Panc1 (cell line): Measurements from ENCODE around the gene PPP1R14B. TPM values are rescaled to one million over a fixed set of nuclear protein-coding genes. Genes with fewer than 3 reads are reported as not detected.
A peak's percentile ranks its signal among the peaks of the same experiment; 100 is the strongest.

Source experiments
- ATAC-seq: fragments of 200-7000 bp; cut with Tn5 transposase; 2 replicates; pipeline ENCODE4 v1.9.1; 2020; ENCODE audit warnings: mild to moderate bottlenecking, moderate library complexity
- BruUV-seq: library from RNA; stranded (reverse); fragments of 400-500 nt; replicated peaks from 2 replicates; lab custom pipeline; 2021; lab: Mats Ljungman, UMichigan
- CTCF ChIA-PET: fragments of 300-600 bp; sonication (Branson Sonifier 250); formaldehyde crosslinking; loops from one replicate; lab custom pipeline; 2022; ENCODE audit warnings: antibody characterized with exemption; lab: Charles Lee
- POLR2A ChIA-PET: fragments of 300-600 bp; sonication (Branson Sonifier 250); formaldehyde crosslinking; loops from one replicate; lab custom pipeline; 2022; ENCODE audit warnings: antibody characterized with exemption; lab: Charles Lee
- DNase-seq: peaks from one replicate; pipeline ENCODE4 v3.0.0-alpha.2; 2010; ENCODE audit warnings: low read depth, low spot score
- H3K27ac ChIP-seq: 2 replicates; pipeline ENCODE4 v1.5.1; 2011; ENCODE audit warnings: mild to moderate bottlenecking, low read length, inconsistent platforms
- H3K27me3 ChIP-seq: fragments of 200-500 bp; sonication (Bioruptor generic); 2 replicates; pipeline ENCODE4 v1.6.0; 2014; ENCODE audit warnings: low read length, inconsistent platforms; ENCODE audit not compliant: control insufficient read depth, insufficient read depth
- H3K36me3 ChIP-seq: fragments of 200-500 bp; sonication (Bioruptor generic); 2 replicates; pipeline ENCODE4 v1.5.1; 2014; ENCODE audit warnings: inconsistent platforms, mild to moderate bottlenecking, low read length, moderate library complexity; ENCODE audit not compliant: control insufficient read depth, insufficient read depth
- H3K4me1 ChIP-seq: 2 replicates; pipeline ENCODE4 v1.5.1; 2011; ENCODE audit warnings: inconsistent platforms, mild to moderate bottlenecking, low read length, moderate library complexity; ENCODE audit not compliant: control insufficient read depth, insufficient read depth
- H3K4me3 ChIP-seq, 2 experiments: 2 replicates each; pipeline ENCODE4 v1.5.1; 2011 to 2012; ENCODE audit warnings: low read depth in 2 of 2, low read length in 2 of 2, mild to moderate bottlenecking in 2 of 2, inconsistent platforms in 1 of 2, moderate library complexity in 1 of 2
- H3K9me3 ChIP-seq: fragments of 200-500 bp; sonication (Bioruptor generic); 2 replicates; pipeline ENCODE4 v1.5.1; 2014; ENCODE audit warnings: low read depth, mild to moderate bottlenecking, inconsistent platforms, low read length, moderate library complexity; ENCODE audit not compliant: control insufficient read depth, insufficient read depth
- POLR2AphosphoS5 ChIP-seq: IDR thresholded peaks from 2 replicates; pipeline ENCODE4 v1.6.1; 2012; ENCODE audit warnings: mild to moderate bottlenecking, low read depth, low read length, moderate library complexity
- SIN3A ChIP-seq: IDR thresholded peaks from 2 replicates; pipeline ENCODE4 v1.6.1; 2012; ENCODE audit warnings: low read depth, mild to moderate bottlenecking, low read length, moderate library complexity, borderline replicate concordance; ENCODE audit not compliant: insufficient read depth
- TCF7L2 ChIP-seq: IDR thresholded peaks from 2 replicates; pipeline ENCODE4 v1.6.1; 2011; ENCODE audit warnings: mild to moderate bottlenecking, low read depth, low read length, inconsistent platforms
- in situ Hi-C: cut with HindIII; loops from 2 replicates; pipeline ENCODE4 v1.10.0; 2016; ENCODE audit warnings: low sequenced_read_pairs, low pct_unique_long_range_greater_than_20kb
- intact Hi-C: fragments of 100-400 bp; cut with micrococcal nuclease; formaldehyde crosslinking; loops from one replicate; pipeline ENCODE4 v1.10.0; 2022; ENCODE audit not compliant: unreplicated experiment
- total RNA-seq: library from RNA; stranded (reverse); gene quantifications from one replicate; pipeline ENCODE4 v1.2.1, GENCODE V29; 2021; ENCODE audit not compliant: unreplicated experiment
- TF ChIP-seq, protein P1 (sequence below), 2 experiments: IDR thresholded peaks; 2 replicates each; pipeline ENCODE4 v1.6.1; 2011 to 2012; ENCODE audit warnings: low read depth in 2 of 2, control low read depth in 1 of 2, low read length in 1 of 2, mild to moderate bottlenecking in 1 of 2, moderate library complexity in 1 of 2; ENCODE audit not compliant: insufficient read depth in 1 of 2
- TF ChIP-seq, protein P2 (sequence below): fragments of 450-650 bp; IDR thresholded peaks from 2 replicates; pipeline ENCODE4 v1.5.1; 2017; ENCODE audit warnings: mild to moderate bottlenecking

Gene PPP1R14B
- total RNA-seq, 1 experiment from 2014 or later: 261 TPM

DNA sequence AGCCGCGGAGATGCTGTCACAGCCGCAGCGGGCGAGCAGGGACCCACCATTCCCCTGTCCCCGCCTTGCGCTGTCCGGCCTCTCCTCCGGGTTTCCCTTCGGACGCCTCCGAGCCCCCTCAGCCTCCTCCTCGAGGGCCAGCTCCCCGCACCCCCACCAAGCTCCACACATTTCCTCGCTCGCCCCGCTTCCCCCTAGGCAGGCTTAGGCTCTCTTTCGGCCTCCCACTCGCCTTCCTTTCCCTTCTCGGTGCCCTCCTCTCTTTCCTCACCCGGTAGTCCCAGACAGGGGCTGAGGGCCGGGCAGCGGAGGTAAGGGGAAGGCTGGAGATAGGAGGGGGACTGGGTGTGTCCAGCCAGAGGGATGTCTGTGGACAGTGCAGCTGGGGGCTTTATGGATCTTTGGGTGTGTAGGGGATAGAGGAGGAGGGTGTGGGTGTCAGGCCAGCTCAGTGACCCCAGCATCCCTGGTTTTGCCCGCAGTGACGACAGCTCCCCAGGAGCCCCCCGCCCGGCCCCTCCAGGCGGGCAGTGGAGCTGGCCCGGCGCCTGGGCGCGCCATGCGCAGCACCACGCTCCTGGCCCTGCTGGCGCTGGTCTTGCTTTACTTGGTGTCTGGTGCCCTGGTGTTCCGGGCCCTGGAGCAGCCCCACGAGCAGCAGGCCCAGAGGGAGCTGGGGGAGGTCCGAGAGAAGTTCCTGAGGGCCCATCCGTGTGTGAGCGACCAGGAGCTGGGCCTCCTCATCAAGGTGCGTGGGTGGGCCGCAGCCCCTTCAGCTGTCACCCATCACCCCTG, 45.9 kb upstream of the PPP1R14B start:
- DNase-seq (no peak), ATAC-seq (no peak)
- Histone ChIP-seq H3K4me3 (peak overlapping the region in 1 of 2 experiments; percentile 37; a peak in 1 of 4 replicates), H3K4me1 (0 out of 2 replicates have a peak, but pooled peaks cover 6% of the 10 kb centered on the region), H3K27me3 (no peaks in the 10 kb centered on the region; the same call in none of the 2 replicates), H3K9me3 (no peaks in the 10 kb centered on the region), H3K27ac (no peak overlapping the region), H3K36me3 (no peaks in the 10 kb centered on the region)
- CTCF ChIA-PET: interaction anchor here (0.6 to 1.4 kb wide), 3 partner anchors 9 to 57 kb away, joined by 3 to 6 read pairs (median 3); no protein-coding TSS in a partner anchor
- intact Hi-C loops (no loop called here), in situ Hi-C loops (no loop called here)
- TF ChIP-seq, protein P1, sequence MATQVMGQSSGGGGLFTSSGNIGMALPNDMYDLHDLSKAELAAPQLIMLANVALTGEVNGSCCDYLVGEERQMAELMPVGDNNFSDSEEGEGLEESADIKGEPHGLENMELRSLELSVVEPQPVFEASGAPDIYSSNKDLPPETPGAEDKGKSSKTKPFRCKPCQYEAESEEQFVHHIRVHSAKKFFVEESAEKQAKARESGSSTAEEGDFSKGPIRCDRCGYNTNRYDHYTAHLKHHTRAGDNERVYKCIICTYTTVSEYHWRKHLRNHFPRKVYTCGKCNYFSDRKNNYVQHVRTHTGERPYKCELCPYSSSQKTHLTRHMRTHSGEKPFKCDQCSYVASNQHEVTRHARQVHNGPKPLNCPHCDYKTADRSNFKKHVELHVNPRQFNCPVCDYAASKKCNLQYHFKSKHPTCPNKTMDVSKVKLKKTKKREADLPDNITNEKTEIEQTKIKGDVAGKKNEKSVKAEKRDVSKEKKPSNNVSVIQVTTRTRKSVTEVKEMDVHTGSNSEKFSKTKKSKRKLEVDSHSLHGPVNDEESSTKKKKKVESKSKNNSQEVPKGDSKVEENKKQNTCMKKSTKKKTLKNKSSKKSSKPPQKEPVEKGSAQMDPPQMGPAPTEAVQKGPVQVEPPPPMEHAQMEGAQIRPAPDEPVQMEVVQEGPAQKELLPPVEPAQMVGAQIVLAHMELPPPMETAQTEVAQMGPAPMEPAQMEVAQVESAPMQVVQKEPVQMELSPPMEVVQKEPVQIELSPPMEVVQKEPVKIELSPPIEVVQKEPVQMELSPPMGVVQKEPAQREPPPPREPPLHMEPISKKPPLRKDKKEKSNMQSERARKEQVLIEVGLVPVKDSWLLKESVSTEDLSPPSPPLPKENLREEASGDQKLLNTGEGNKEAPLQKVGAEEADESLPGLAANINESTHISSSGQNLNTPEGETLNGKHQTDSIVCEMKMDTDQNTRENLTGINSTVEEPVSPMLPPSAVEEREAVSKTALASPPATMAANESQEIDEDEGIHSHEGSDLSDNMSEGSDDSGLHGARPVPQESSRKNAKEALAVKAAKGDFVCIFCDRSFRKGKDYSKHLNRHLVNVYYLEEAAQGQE (IDR thresholded peaks at IDR 0.05; ENCODE audit: insufficient read depth in 1 of 2, low read depth in 2 of 2, low read length in 1 of 2): no peak
- TF ChIP-seq, protein P2, sequence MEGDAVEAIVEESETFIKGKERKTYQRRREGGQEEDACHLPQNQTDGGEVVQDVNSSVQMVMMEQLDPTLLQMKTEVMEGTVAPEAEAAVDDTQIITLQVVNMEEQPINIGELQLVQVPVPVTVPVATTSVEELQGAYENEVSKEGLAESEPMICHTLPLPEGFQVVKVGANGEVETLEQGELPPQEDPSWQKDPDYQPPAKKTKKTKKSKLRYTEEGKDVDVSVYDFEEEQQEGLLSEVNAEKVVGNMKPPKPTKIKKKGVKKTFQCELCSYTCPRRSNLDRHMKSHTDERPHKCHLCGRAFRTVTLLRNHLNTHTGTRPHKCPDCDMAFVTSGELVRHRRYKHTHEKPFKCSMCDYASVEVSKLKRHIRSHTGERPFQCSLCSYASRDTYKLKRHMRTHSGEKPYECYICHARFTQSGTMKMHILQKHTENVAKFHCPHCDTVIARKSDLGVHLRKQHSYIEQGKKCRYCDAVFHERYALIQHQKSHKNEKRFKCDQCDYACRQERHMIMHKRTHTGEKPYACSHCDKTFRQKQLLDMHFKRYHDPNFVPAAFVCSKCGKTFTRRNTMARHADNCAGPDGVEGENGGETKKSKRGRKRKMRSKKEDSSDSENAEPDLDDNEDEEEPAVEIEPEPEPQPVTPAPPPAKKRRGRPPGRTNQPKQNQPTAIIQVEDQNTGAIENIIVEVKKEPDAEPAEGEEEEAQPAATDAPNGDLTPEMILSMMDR: no peak
- TF ChIP-seq SIN3A: no peak
- no peak for TF ChIP-seq TCF7L2
- TF ChIP-seq POLR2AphosphoS5: no peak
- POLR2A ChIA-PET: no interaction called here
- BruUV-seq: no TSS peak

DNA sequence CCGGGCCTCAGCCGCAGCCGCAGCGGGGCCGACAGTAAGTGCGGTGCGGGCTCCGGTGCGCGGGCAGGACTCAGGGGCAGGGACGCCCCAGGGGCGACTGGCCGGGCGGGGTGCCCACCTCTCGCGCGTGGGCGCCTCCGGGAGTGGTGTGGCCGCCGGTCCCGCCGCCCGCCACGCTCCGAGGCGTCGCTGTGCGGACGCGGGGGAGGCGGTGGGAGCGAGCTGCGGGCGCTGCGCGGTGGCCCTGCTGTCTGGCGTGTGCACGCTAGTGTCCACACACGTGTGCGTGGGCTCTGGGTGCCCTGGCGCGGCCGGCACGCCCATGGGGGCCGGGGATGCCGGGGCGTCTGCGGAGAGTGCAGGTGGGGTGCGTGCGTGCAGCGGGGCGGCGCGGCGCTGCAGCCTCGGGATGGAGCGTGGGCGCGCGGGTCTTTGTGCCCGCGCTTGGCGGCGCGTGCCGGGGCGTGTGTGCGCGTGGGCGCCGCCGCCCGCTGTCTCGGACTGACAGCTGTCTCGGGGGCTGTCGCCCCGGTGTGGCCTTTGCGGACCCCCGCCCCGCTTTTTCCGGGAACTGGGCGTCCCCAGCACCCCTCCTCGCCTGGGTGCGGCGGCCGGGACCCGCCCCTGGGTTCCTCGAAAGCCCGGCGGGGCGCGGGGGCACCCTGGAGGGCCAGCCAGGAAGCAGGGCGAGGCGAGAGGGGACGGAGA, 45.2 kb upstream of the PPP1R14B start:
- CTCF ChIA-PET: interaction anchor here (0.8 to 1.4 kb wide), 3 partner anchors 9 to 57 kb away, joined by 3 to 12 read pairs (median 6); partner anchors contain the start of gene CATSPERZ
- H3K4me3 ChIP-seq: peak overlapping the region; percentile 11 to 37; a peak in 3 of 4 replicates
- in situ Hi-C loops: no loop called here

More for the DNA sequence above, 45.2 kb upstream of the PPP1R14B start:
- peaks cover 11% of the 10 kb centered on the region for H3K4me1 ChIP-seq
- DNase-seq (no peak), ATAC-seq (peak; percentile 23; the same call in 1 of the 2 replicates)
- POLR2A ChIA-PET: interaction anchor here (0.7 kb wide), 1 partner anchor 11 kb away, joined by 4 read pairs; no protein-coding TSS in a partner anchor
- intact Hi-C loops: no loop called here
- no peaks in the 10 kb centered on the region for H3K36me3 ChIP-seq
- BruUV-seq: no TSS peak
- H3K27me3 ChIP-seq: no peaks in the 10 kb centered on the region; the same call in none of the 2 replicates
- H3K9me3 ChIP-seq: no peaks in the 10 kb centered on the region
- no peak overlapping the region for H3K27ac ChIP-seq
- TF ChIP-seq, protein P2: no peak
- TF ChIP-seq, protein P1 (IDR thresholded peaks at IDR 0.05; ENCODE audit: insufficient read depth in 1 of 2, low read depth in 2 of 2, low read length in 1 of 2): no peak
- TF ChIP-seq TCF7L2 (no peak), POLR2AphosphoS5 (no peak), SIN3A (no peak)
